GM21619 (cell line): ENCODE data around the gene ITPR3.

Experiments used
- ATAC-seq: cut with Tn5 transposase; IDR thresholded peaks from one replicate; pipeline ENCODE4 v1.9.1; 2021; ENCODE audit not compliant: unreplicated experiment

Gene ITPR3

GRCh38 chr6:33620856-33621710 lies at the start of gene ITPR3:
Gene ITPR3, plus strand, starts transcription at chr6:33621322. Its CDS starts 281 bp downstream, at chr6:33621603.
- peak; percentile 74 for ATAC-seq

- no peak for ATAC-seq
Observed at GRCh38 chr6:33571637-33572316, 49.3 kb upstream of the ITPR3 start.

GRCh38 chr6:33575211-33575610 lies 45.9 kb upstream of the ITPR3 start:
- no peak for ATAC-seq

GRCh38 chr6:33576668-33577067 lies 44.5 kb upstream of the ITPR3 start:
- no peak for ATAC-seq

- ATAC-seq = no peak
Observed at GRCh38 chr6:33577106-33577535, 44.0 kb upstream of the ITPR3 start.

- ATAC-seq = no peak
Observed at GRCh38 chr6:33577718-33578117, 43.4 kb upstream of the ITPR3 start.

- no peak for ATAC-seq
Observed at GRCh38 chr6:33578164-33578563, 43.0 kb upstream of the ITPR3 start.

GRCh38 chr6:33578588-33579011 lies 42.5 kb upstream of the ITPR3 start:
- ATAC-seq = no peak

GRCh38 chr6:33579828-33580714 lies 41.1 kb upstream of the ITPR3 start, which contains the start of gene BAK1:
Gene BAK1, minus strand, starts transcription at chr6:33580276. Its CDS starts 2,672 bp downstream, at chr6:33577604.
- ATAC-seq = peak; percentile 88

GRCh38 chr6:33581186-33581585 lies 39.9 kb upstream of the ITPR3 start:
- ATAC-seq = no peak

- no peak for ATAC-seq
Observed at GRCh38 chr6:33583591-33584155, 37.4 kb upstream of the ITPR3 start.

- ATAC-seq = no peak
Observed at GRCh38 chr6:33584700-33585402, 36.3 kb upstream of the ITPR3 start.

- no peak for ATAC-seq
Observed at GRCh38 chr6:33585403-33586107, 35.6 kb upstream of the ITPR3 start.

GRCh38 chr6:33586108-33586640 lies 34.9 kb upstream of the ITPR3 start:
- no peak for ATAC-seq

- no peak for ATAC-seq
Observed at GRCh38 chr6:33587529-33587928, 33.6 kb upstream of the ITPR3 start.

GRCh38 chr6:33588894-33589293 lies 32.2 kb upstream of the ITPR3 start:
- no peak for ATAC-seq

GRCh38 chr6:33589392-33589730 lies 31.8 kb upstream of the ITPR3 start:
- ATAC-seq = no peak

GRCh38 chr6:33589731-33590530 lies 31.2 kb upstream of the ITPR3 start:
- ATAC-seq = no peak
